CD14-positive monocyte (primary cell): Measurements from ENCODE around the gene C3orf18. TPM values are rescaled to one million over a fixed set of nuclear protein-coding genes. Genes with fewer than 3 reads are reported as not detected.

Experiments
- DNase-seq, 3 donors: peaks; one replicate each; pipeline ENCODE4 v3.0.0-alpha.2; 2011 to 2022
- H2AFZ ChIP-seq: 2 replicates; pipeline ENCODE4 v1.6.0; 2012; ENCODE audit warnings: mild to moderate bottlenecking, low read depth, low read length, inconsistent platforms; ENCODE audit not compliant: insufficient read depth, poor library complexity, severe bottlenecking
- H3K27ac ChIP-seq, 2 donors: 1 replicate in 1 of 2; 2 replicates in 1 of 2; pipeline ENCODE4 v1.5.1; 2012 to 2013; ENCODE audit warnings: low read length in 2 of 2, control low read depth in 1 of 2, inconsistent platforms in 1 of 2, low read depth in 1 of 2, mild to moderate bottlenecking in 1 of 2
- H3K27me3 ChIP-seq, 2 donors: one replicate each; pipeline versions ENCODE4 v1.6.0 to v1.6.1; 2011 to 2013; ENCODE audit warnings: low read length in 2 of 2; ENCODE audit not compliant: control insufficient read depth in 2 of 2, insufficient read depth in 2 of 2
- H3K36me3 ChIP-seq, 2 donors: replicated peaks in 1 of 2; 1 replicate in 1 of 2; 2 replicates in 1 of 2; pipeline versions ENCODE4 v1.5.1 to v1.6.1; 2012 to 2013; ENCODE audit warnings: low read length in 2 of 2, control low read depth in 1 of 2, inconsistent platforms in 1 of 2, mild to moderate bottlenecking in 1 of 2; ENCODE audit not compliant: insufficient read depth in 2 of 2, control insufficient read depth in 1 of 2
- H3K4me1 ChIP-seq, 2 donors: 1 replicate in 1 of 2; 2 replicates in 1 of 2; pipeline versions ENCODE4 v1.5.1 to v1.6.1; 2012 to 2013; ENCODE audit warnings: low read length in 2 of 2, control low read depth in 1 of 2, inconsistent platforms in 1 of 2, mild to moderate bottlenecking in 1 of 2, moderate library complexity in 1 of 2; ENCODE audit not compliant: insufficient read depth in 2 of 2, control insufficient read depth in 1 of 2
- H3K4me2 ChIP-seq: replicated peaks from 2 replicates; pipeline ENCODE3; 2012; ENCODE audit warnings: low read length, moderate library complexity, mild to moderate bottlenecking; ENCODE audit not compliant: poor library complexity, severe bottlenecking; ENCODE audit errors: extremely low read depth
- H3K4me3 ChIP-seq, 3 experiments: fragments of 200-600 bp in 1 of 3; sonication (generic) in 1 of 3; replicated peaks in 1 of 3; 1 replicate in 2 of 3; 2 replicates in 1 of 3; pipeline ENCODE4 v1.5.1; 2011 to 2013; ENCODE audit warnings: low read length in 3 of 3, mild to moderate bottlenecking in 3 of 3, control low read depth in 2 of 3, low read depth in 2 of 3, inconsistent platforms in 1 of 3, moderate library complexity in 1 of 3
- H3K79me2 ChIP-seq: 2 replicates; pipeline ENCODE4 v1.6.0; 2012; ENCODE audit warnings: mild to moderate bottlenecking, control low read depth, inconsistent platforms, low read length, moderate library complexity; ENCODE audit not compliant: insufficient read depth
- H3K9ac ChIP-seq: 2 replicates; pipeline ENCODE4 v1.6.0; 2017; ENCODE audit warnings: low read length, mild to moderate bottlenecking; ENCODE audit not compliant: insufficient read depth, poor library complexity, severe bottlenecking
- H3K9me3 ChIP-seq, 2 donors: replicated peaks in 1 of 2; 1 replicate in 1 of 2; 2 replicates in 1 of 2; pipeline versions ENCODE4 v1.5.1 to v1.6.1; 2012 to 2013; ENCODE audit warnings: low read length in 2 of 2, control low read depth in 1 of 2; ENCODE audit not compliant: control insufficient read depth in 1 of 2, insufficient read depth in 1 of 2
- H4K20me1 ChIP-seq: 2 replicates; pipeline ENCODE4 v1.6.0; 2012; ENCODE audit warnings: mild to moderate bottlenecking, low read length, control low read depth, moderate library complexity; ENCODE audit not compliant: insufficient read depth
- H3K27ac Mint-ChIP-seq, 7 donors: one replicate each; pipeline ENCODE4 v1.8.0; 2020; ENCODE audit warnings: mild to moderate bottlenecking in 7 of 7, mixed read lengths in 7 of 7, moderate library complexity in 6 of 7, inconsistent platforms in 2 of 7
- H3K27me3 Mint-ChIP-seq, 3 donors: one replicate each; pipeline ENCODE4 v1.8.0; 2021 to 2022; ENCODE audit warnings: low read depth in 3 of 3, mild to moderate bottlenecking in 3 of 3, mixed read lengths in 3 of 3, moderate library complexity in 3 of 3, inconsistent platforms in 1 of 3
- H3K36me3 Mint-ChIP-seq, 2 donors: one replicate each; pipeline ENCODE4 v1.8.0; 2020; ENCODE audit warnings: mixed read lengths in 2 of 2, inconsistent platforms in 1 of 2, mild to moderate bottlenecking in 1 of 2
- H3K4me1 Mint-ChIP-seq: one replicate; pipeline ENCODE4 v1.8.0; 2020; ENCODE audit warnings: mild to moderate bottlenecking, mixed read lengths
- H3K4me3 Mint-ChIP-seq, 2 donors: one replicate each; pipeline ENCODE4 v1.8.0; 2020; ENCODE audit warnings: mild to moderate bottlenecking in 2 of 2, mixed read lengths in 2 of 2, moderate library complexity in 1 of 2
- H3K9me3 Mint-ChIP-seq, 7 donors: one replicate each; pipeline ENCODE4 v1.8.0; 2020 to 2022; ENCODE audit warnings: mixed read lengths in 7 of 7, mild to moderate bottlenecking in 6 of 7, moderate library complexity in 6 of 7, inconsistent platforms in 2 of 7
- WGBS: methylation state at CpG from one replicate; pipeline ENCODE4 v1.1.5; 2013; ENCODE audit warnings: missing lambda C conversion rate; ENCODE audit not compliant: insufficient coverage; 5-methylcytosine and 5-hydroxymethylcytosine counted together
- intact Hi-C, 2 donors: fragments of 100-400 bp; cut with micrococcal nuclease; formaldehyde crosslinking; loops; one replicate each; pipeline versions ENCODE4 v1.15.0 to v1.15.1; 2023
- polyA plus RNA-seq, 3 donors: library from polyadenylated mRNA; depleted of rRNA in 1 of 3; unstranded in 2 of 3; stranded (reverse) in 1 of 3; fragments of 300-500 nt in 2 of 3; fragments of >200 nt in 1 of 3; fragmentation: Illumina TruSeq in 2 of 3; gene quantifications; 1 replicate in 2 of 3; 2 replicates in 1 of 3; pipeline ENCODE4 v1.2.3, GENCODE V29; 2012 to 2021
- TF ChIP-seq, protein P1 (sequence below): fragments of 200-600 bp; IDR thresholded peaks from one replicate; pipeline ENCODE4 v1.8.0; 2022; ENCODE audit warnings: antibody characterized with exemption, mild to moderate bottlenecking

C3orf18 gene
- polyA plus RNA-seq, 3 donors, result 0.18 to 1.5 (median 0.76) TPM

GRCh38 chr3:50509715-50510114, 57.8 kb downstream of the C3orf18 start:
- no peaks in the 10 kb centered on the region for H3K9me3 ChIP-seq
- peaks cover under 1 to 11% of the 10 kb centered on the region in 2 donors for H3K27me3 ChIP-seq
- TF ChIP-seq, protein P1, sequence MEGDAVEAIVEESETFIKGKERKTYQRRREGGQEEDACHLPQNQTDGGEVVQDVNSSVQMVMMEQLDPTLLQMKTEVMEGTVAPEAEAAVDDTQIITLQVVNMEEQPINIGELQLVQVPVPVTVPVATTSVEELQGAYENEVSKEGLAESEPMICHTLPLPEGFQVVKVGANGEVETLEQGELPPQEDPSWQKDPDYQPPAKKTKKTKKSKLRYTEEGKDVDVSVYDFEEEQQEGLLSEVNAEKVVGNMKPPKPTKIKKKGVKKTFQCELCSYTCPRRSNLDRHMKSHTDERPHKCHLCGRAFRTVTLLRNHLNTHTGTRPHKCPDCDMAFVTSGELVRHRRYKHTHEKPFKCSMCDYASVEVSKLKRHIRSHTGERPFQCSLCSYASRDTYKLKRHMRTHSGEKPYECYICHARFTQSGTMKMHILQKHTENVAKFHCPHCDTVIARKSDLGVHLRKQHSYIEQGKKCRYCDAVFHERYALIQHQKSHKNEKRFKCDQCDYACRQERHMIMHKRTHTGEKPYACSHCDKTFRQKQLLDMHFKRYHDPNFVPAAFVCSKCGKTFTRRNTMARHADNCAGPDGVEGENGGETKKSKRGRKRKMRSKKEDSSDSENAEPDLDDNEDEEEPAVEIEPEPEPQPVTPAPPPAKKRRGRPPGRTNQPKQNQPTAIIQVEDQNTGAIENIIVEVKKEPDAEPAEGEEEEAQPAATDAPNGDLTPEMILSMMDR, result no peak
- no peaks in the 10 kb centered on the region for H3K79me2 ChIP-seq
- no peaks in the 10 kb centered on the region for H3K4me1 ChIP-seq
- no peak overlapping the region for H3K4me3 Mint-ChIP-seq
- H3K9ac ChIP-seq, result no peak overlapping the region
- peaks cover 3% of the 10 kb centered on the region for H3K4me1 Mint-ChIP-seq
- H3K9me3 Mint-ChIP-seq, result no peaks in the 10 kb centered on the region
- no CpG with 5 or more reads among the region's 5 CpGs for WGBS
- no peak overlapping the region for H3K4me3 ChIP-seq
- peaks cover 12 to 27% (median 12%) of the 10 kb centered on the region in 3 donors for H3K27me3 Mint-ChIP-seq
- H3K4me2 ChIP-seq, result no peak overlapping the region
- intact Hi-C loops, result no loop called here
- H4K20me1 ChIP-seq, result no peaks in the 10 kb centered on the region
- no peaks in the 10 kb centered on the region for H3K36me3 Mint-ChIP-seq
- no peaks in the 10 kb centered on the region for H3K36me3 ChIP-seq
- H3K27ac ChIP-seq, result no peak overlapping the region
- no peak overlapping the region for H3K27ac Mint-ChIP-seq
- H2AFZ ChIP-seq, result no peak overlapping the region
- DNase-seq, result no peak

DNA sequence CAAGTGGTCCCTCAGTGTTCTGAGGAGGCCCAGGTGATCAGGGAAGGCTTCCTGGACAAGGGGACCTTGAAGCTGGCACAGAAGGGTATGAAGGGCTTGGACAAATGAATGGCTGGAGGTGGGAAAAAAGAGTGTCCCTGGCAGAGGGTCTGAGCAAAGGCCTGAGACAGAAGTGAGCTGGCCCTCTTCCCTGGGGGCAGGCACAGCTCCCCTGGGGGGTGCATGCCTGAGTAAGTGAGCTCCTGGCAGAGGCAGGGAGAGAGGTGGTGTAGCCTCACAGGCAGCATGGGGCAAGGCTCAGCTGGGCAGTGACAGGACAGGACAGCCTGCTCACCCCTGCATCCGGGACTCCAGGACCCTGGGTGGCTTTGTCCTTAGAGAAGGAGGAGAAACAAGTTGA, 58.7 kb downstream of the C3orf18 start:
- H3K36me3 Mint-ChIP-seq, result no peaks in the 10 kb centered on the region
- no peaks in the 10 kb centered on the region for H4K20me1 ChIP-seq
- intact Hi-C loops, result no loop called here
- H3K4me3 Mint-ChIP-seq, result no peak overlapping the region
- peaks cover 2% of the 10 kb centered on the region for H3K4me1 Mint-ChIP-seq
- no peak overlapping the region for H2AFZ ChIP-seq
- no peaks in the 10 kb centered on the region for H3K36me3 ChIP-seq
- WGBS, result no CpG with 5 or more reads among the region's 1 CpG
- no peak overlapping the region for H3K9ac ChIP-seq
- TF ChIP-seq, protein P1, result no peak
- peaks cover 9 to 20% of the 10 kb centered on the region in 2 donors for H3K27me3 ChIP-seq
- H3K4me2 ChIP-seq, result no peak overlapping the region
- H3K27me3 Mint-ChIP-seq, result peaks cover 19 to 36% (median 21%) of the 10 kb centered on the region in 3 donors
- no peaks in the 10 kb centered on the region for H3K9me3 ChIP-seq
- H3K4me3 ChIP-seq, result no peak overlapping the region
- H3K27ac Mint-ChIP-seq, result no peak overlapping the region
- no peaks in the 10 kb centered on the region for H3K4me1 ChIP-seq
- no peak for DNase-seq
- H3K27ac ChIP-seq, result no peak overlapping the region
- H3K79me2 ChIP-seq, result no peaks in the 10 kb centered on the region
- no peaks in the 10 kb centered on the region for H3K9me3 Mint-ChIP-seq

Other genes starting within 250 kb of the C3orf18 start
- 10 to 100 TPM; 18.3 to 25.8 (median 18.9) TPM for gene HYAL2, start 245.0 kb downstream of the C3orf18 start, polyA plus RNA-seq
- gene TUSC2, start 239.5 kb downstream of the C3orf18 start, polyA plus RNA-seq, result 10 to 100 TPM; 22.6 to 55.7 (median 47.0) TPM
- 100 to 1,000 TPM in 1 of 3 donors, 10 to 100 TPM in 2; 16.0 to 229 (median 24.0) TPM for gene RASSF1, start 226.9 kb downstream of the C3orf18 start, polyA plus RNA-seq
- 1 to 10 TPM in 1 of 3 donors, under 1 TPM in 2; 0.12 to 1.7 (median 0.19) TPM for gene ZMYND10, start 222.0 kb downstream of the C3orf18 start, polyA plus RNA-seq
- gene NPRL2, start 217.0 kb downstream of the C3orf18 start, polyA plus RNA-seq, result 10 to 100 TPM; 20.9 to 37.9 (median 23.5) TPM
- gene CYB561D2, start 216.9 kb downstream of the C3orf18 start, polyA plus RNA-seq, result 10 to 100 TPM; 78.9 to 94.0 (median 82.5) TPM
- gene TMEM115, start 208.2 kb downstream of the C3orf18 start, polyA plus RNA-seq, result 10 to 100 TPM; 14.5 to 36.2 (median 32.9) TPM
- gene CACNA2D2, start 64.1 kb downstream of the C3orf18 start, polyA plus RNA-seq, result under 1 TPM in 2 of 3 donors, not detected in 1; 0.09 to 0.16 TPM
- 10 to 100 TPM; 10.1 to 14.0 (median 12.1) TPM for gene HEMK1, start 1.8 kb upstream of the C3orf18 start, polyA plus RNA-seq
- gene CISH, start 44.0 kb upstream of the C3orf18 start, polyA plus RNA-seq, result 10 to 100 TPM in 1 of 3 donors, 1 to 10 TPM in 2; 2.9 to 20.1 (median 6.2) TPM
- gene MAPKAPK3, start 49.4 kb upstream of the C3orf18 start, polyA plus RNA-seq, result 100 to 1,000 TPM; 173 to 252 (median 201) TPM
- gene DOCK3, start 107.2 kb upstream of the C3orf18 start, polyA plus RNA-seq, result under 1 TPM in 2 of 3 donors, not detected in 1; 0.03 TPM